Hepatocyte (in vitro differentiated cells): ENCODE data around the gene GUCY1A2. TPM values are rescaled to one million over a fixed set of nuclear protein-coding genes. Genes with fewer than 3 reads are reported as not detected.

Experiments
- DNase-seq: peaks from one replicate; pipeline ENCODE4 v3.0.0-alpha.2; 2016; ENCODE audit warnings: low spot score
- H2AFZ ChIP-seq: fragments of 200-600 bp; sonication (generic); 2 replicates; pipeline ENCODE4 v1.6.0; 2016; ENCODE audit warnings: antibody characterized with exemption, mild to moderate bottlenecking
- H3K27ac ChIP-seq: fragments of 200-600 bp; sonication (generic); 2 replicates; pipeline ENCODE4 v1.5.1; 2016; ENCODE audit warnings: mild to moderate bottlenecking
- H3K27me3 ChIP-seq: fragments of 200-600 bp; sonication (generic); 2 replicates; pipeline ENCODE4 v1.6.1; 2016
- H3K36me3 ChIP-seq: fragments of 200-600 bp; sonication (generic); replicated peaks from 2 replicates; pipeline ENCODE4 v1.5.1; 2016; ENCODE audit warnings: low read depth; ENCODE audit not compliant: insufficient read depth
- H3K4me1 ChIP-seq: fragments of 200-600 bp; sonication (generic); 2 replicates; pipeline ENCODE4 v1.5.1; 2016; ENCODE audit warnings: mild to moderate bottlenecking, moderate library complexity; ENCODE audit not compliant: insufficient read depth
- H3K4me2 ChIP-seq: fragments of 200-600 bp; sonication (generic); 2 replicates; pipeline ENCODE4 v1.6.0; 2016
- H3K4me3 ChIP-seq: fragments of 200-600 bp; sonication (generic); 2 replicates; pipeline ENCODE4 v1.5.1; 2016; ENCODE audit warnings: mild to moderate bottlenecking
- H3K79me2 ChIP-seq: fragments of 200-600 bp; sonication (generic); 2 replicates; pipeline ENCODE4 v1.6.0; 2017; ENCODE audit warnings: mild to moderate bottlenecking
- H3K9me2 ChIP-seq: fragments of 200-600 bp; sonication (generic); replicated peaks from 2 replicates; pipeline ENCODE4 v1.6.0; 2017; ENCODE audit warnings: mild to moderate bottlenecking; ENCODE audit not compliant: insufficient read depth
- H3K9me3 ChIP-seq: fragments of 200-600 bp; sonication (generic); 2 replicates; pipeline ENCODE4 v1.5.1; 2016; ENCODE audit warnings: low read depth, mild to moderate bottlenecking
- H4K20me1 ChIP-seq: fragments of 200-600 bp; sonication (generic); 2 replicates; pipeline ENCODE4 v1.6.0; 2016; ENCODE audit warnings: mild to moderate bottlenecking; ENCODE audit not compliant: insufficient read depth, poor library complexity, severe bottlenecking
- EZH2 ChIP-seq: fragments of 200-600 bp; sonication (generic); IDR thresholded peaks from 2 replicates; pipeline ENCODE4 v1.6.1; 2016; ENCODE audit warnings: antibody characterized with exemption, mild to moderate bottlenecking, borderline replicate concordance
- EZH2phosphoT487 ChIP-seq: fragments of 200-600 bp; sonication (generic); IDR thresholded peaks from one replicate; pipeline ENCODE4 v1.6.1; 2018; ENCODE audit warnings: antibody characterized with exemption, mild to moderate bottlenecking, low read depth, moderate library complexity; ENCODE audit not compliant: unreplicated experiment, severe bottlenecking
- WGBS: methylation state at CpG from one replicate; pipeline ENCODE4 v1.1.6; 2016; ENCODE audit warnings: low lambda C conversion rate; ENCODE audit errors: missing lambda C conversion rate; 5-methylcytosine and 5-hydroxymethylcytosine counted together
- polyA plus RNA-seq: library from polyadenylated mRNA; unstranded; fragments of >200 nt; fragmentation: Nextera tagmentation; extraction: Ambion mirVana; gene quantifications from 2 replicates; pipeline ENCODE4 v1.2.1, GENCODE V29; 2016
- total RNA-seq: library from RNA; depleted of rRNA; stranded (reverse); fragments of >200 nt; gene quantifications from 2 replicates; pipeline ENCODE4 v1.2.3, GENCODE V29; 2014
- TF ChIP-seq, protein P1 (sequence below): fragments of 200-600 bp; sonication (generic); IDR thresholded peaks from 2 replicates; pipeline ENCODE4 v1.5.1; 2016; ENCODE audit warnings: antibody characterized with exemption, mild to moderate bottlenecking; ENCODE audit not compliant: poor library complexity

The GUCY1A2 gene
- total and polyA plus RNA-seq, 2 experiments from 2014 or later, result 3.3 to 9.1 TPM

DNA sequence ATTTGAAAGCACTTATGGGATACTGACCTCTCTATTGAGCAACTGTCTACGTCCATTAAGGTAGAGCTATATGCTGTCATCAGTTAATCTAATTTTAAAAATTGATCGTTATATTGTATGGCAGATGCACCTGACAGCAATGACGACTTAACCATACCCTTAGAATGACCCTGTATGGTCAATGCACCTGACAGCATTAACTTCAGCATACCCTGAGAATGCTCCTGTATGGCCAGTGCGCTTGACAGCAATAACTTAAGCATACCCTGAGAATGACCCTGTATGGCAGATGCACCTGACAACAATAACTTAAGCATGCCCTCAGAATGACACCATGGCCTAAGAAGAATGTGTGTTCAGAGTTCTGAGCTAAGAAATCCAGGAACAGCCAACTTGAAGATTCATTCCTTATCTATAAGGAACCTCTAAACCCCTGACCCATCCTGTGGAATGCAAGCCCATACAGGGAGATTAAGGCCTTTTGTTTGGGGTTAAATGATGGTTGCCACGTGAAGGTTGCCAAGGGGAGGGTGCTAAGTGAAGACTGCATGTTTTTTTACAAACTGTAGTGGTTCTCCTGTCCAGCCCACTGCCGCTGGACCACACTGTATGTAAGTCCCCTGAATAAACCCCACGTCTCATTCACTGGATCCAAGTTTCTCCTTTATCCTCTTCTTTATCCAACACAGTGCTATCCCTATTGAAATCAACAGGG is 138.3 kb downstream of the GUCY1A2 start:
- Histone ChIP-seq H3K27me3 (no peaks in the 10 kb centered on the region), H3K9me3 (no peaks in the 10 kb centered on the region), H3K9me2 (no peaks in the 10 kb centered on the region), H4K20me1 (no peaks in the 10 kb centered on the region), H3K36me3 (no peaks in the 10 kb centered on the region), H3K4me3 (no peak overlapping the region), H2AFZ (no peak overlapping the region), H3K27ac (no peak overlapping the region), H3K4me2 (no peak overlapping the region), H3K4me1 (no peaks in the 10 kb centered on the region), H3K79me2 (no peaks in the 10 kb centered on the region)
- TF ChIP-seq, protein P1, sequence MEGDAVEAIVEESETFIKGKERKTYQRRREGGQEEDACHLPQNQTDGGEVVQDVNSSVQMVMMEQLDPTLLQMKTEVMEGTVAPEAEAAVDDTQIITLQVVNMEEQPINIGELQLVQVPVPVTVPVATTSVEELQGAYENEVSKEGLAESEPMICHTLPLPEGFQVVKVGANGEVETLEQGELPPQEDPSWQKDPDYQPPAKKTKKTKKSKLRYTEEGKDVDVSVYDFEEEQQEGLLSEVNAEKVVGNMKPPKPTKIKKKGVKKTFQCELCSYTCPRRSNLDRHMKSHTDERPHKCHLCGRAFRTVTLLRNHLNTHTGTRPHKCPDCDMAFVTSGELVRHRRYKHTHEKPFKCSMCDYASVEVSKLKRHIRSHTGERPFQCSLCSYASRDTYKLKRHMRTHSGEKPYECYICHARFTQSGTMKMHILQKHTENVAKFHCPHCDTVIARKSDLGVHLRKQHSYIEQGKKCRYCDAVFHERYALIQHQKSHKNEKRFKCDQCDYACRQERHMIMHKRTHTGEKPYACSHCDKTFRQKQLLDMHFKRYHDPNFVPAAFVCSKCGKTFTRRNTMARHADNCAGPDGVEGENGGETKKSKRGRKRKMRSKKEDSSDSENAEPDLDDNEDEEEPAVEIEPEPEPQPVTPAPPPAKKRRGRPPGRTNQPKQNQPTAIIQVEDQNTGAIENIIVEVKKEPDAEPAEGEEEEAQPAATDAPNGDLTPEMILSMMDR, result no peak
- TF ChIP-seq EZH2phosphoT487, result no peak
- no peak for DNase-seq
- WGBS, result 82% methylated on average over 7 of the region's 7 CpGs

DNA sequence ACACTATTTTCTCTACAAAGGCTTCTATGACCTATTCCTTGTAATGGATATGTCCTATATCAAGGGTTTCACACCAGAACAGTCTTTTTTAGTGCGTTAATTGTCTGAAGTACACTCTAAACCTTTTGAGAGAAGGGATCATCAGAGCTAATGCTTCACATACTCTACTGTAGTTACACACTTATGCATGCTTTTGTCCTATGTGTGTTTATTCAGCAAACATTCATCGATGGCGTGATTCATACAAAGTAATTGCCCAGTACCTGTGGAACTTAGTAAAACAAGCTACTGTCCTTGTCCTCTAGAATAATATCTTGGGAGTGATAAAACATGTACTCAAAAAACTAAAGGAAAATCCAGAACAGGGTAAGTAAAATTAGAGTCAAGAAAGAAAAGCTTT is 139.2 kb downstream of the GUCY1A2 start:
- Histone ChIP-seq H3K4me2 (no peak overlapping the region), H3K79me2 (no peaks in the 10 kb centered on the region), H3K27ac (no peak overlapping the region), H3K27me3 (no peaks in the 10 kb centered on the region), H3K9me3 (no peaks in the 10 kb centered on the region), H3K9me2 (no peaks in the 10 kb centered on the region), H3K4me3 (no peak overlapping the region), H3K36me3 (no peaks in the 10 kb centered on the region), H4K20me1 (no peaks in the 10 kb centered on the region), H2AFZ (no peak overlapping the region), H3K4me1 (no peaks in the 10 kb centered on the region)
- TF ChIP-seq, protein P1, result no peak
- no peak for TF ChIP-seq EZH2
- WGBS, result 79% methylated on average over 3 of the region's 3 CpGs
- DNase-seq, result no peak

DNA sequence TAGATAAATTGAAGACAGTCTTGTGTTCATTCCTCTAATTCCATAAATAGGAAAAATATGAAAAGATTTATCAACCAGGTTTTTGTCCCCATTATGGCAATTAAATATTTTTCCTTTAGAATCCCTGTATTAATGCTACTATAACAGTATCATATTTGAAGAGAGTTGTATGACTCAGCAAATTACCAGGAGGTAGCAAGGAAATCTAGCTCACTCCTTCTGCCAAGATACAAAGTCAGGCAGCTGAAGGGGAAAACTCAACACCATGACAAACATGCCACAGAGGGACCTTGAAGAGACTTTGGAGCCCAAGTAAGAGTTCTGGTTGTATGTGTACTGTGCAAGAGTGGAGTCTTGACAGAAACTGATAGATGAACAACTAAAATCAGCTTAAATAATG is 143.3 kb downstream of the GUCY1A2 start:
- Histone ChIP-seq H3K27ac (no peak overlapping the region), H3K4me3 (no peak overlapping the region), H3K36me3 (no peaks in the 10 kb centered on the region), H4K20me1 (no peaks in the 10 kb centered on the region), H3K4me2 (no peak overlapping the region), H3K9me2 (no peaks in the 10 kb centered on the region), H3K79me2 (no peaks in the 10 kb centered on the region), H3K27me3 (no peaks in the 10 kb centered on the region), H3K4me1 (no peaks in the 10 kb centered on the region), H2AFZ (no peak overlapping the region), H3K9me3 (no peaks in the 10 kb centered on the region)
- DNase-seq, result no peak
- TF ChIP-seq, protein P1, result no peak
- TF ChIP-seq EZH2phosphoT487, result no peak

- Histone ChIP-seq H3K36me3 (no peaks in the 10 kb centered on the region), H3K27ac (no peak overlapping the region), H3K4me2 (no peak overlapping the region), H3K4me1 (no peaks in the 10 kb centered on the region), H3K9me3 (no peaks in the 10 kb centered on the region), H3K27me3 (no peaks in the 10 kb centered on the region), H2AFZ (no peak overlapping the region), H3K4me3 (no peak overlapping the region), H3K79me2 (no peaks in the 10 kb centered on the region), H3K9me2 (no peaks in the 10 kb centered on the region), H4K20me1 (no peaks in the 10 kb centered on the region)
- TF ChIP-seq, protein P1, result no peak
- no peak for TF ChIP-seq EZH2
- TF ChIP-seq EZH2phosphoT487, result no peak
- DNase-seq, result no peak
These were observed 146.0 kb downstream of the GUCY1A2 start for GRCh38 chr11:106872246-106872645.
